Stimulated activated naive CD8-positive, alpha-beta T cell treated with anti-CD3 and anti-CD28 coated beads, Interleukin-15, Interleukin-2, amounts not matched to agents 100 ng/mL and 50 ng/mL, for 24 hours (primary cell): Measurements from ENCODE around the gene CABLES1.
"Not testable (repeated sequence)": the region's sequence is repeated elsewhere in the genome, so short reads cannot be mapped to it uniquely, and the experiment has no call there.

Source experiments
- H3K27ac Mint-ChIP-seq: one replicate; pipeline ENCODE4 v1.8.0; 2021; ENCODE audit warnings: mild to moderate bottlenecking, mixed read lengths
- H3K27me3 Mint-ChIP-seq: one replicate; pipeline ENCODE4 v1.8.0; 2021; ENCODE audit warnings: mixed read lengths
- H3K36me3 Mint-ChIP-seq: one replicate; pipeline ENCODE4 v1.8.0; 2021; ENCODE audit warnings: low read depth, mixed read lengths
- H3K4me1 Mint-ChIP-seq: one replicate; pipeline ENCODE4 v1.8.0; 2021; ENCODE audit warnings: low read depth, mixed read lengths
- H3K4me3 Mint-ChIP-seq: one replicate; pipeline ENCODE4 v1.8.0; 2021; ENCODE audit warnings: mild to moderate bottlenecking, mixed read lengths
- H3K9me3 Mint-ChIP-seq: one replicate; pipeline ENCODE4 v1.8.0; 2021; ENCODE audit warnings: mixed read lengths

CABLES1 gene

GRCh38 chr18:23237524-23238151 is 102.4 kb downstream of the CABLES1 start:
- Mint-ChIP-seq H3K36me3 (peaks cover 12% of the 10 kb centered on the region), H3K4me3 (peak overlapping the region; percentile 69), H3K4me1 (peaks cover 36% of the 10 kb centered on the region), H3K9me3 (no peaks in the 10 kb centered on the region), H3K27ac (peak overlapping the region; percentile 65), H3K27me3 (no peaks in the 10 kb centered on the region)

- H3K36me3 Mint-ChIP-seq: peaks cover 8% of the 10 kb centered on the region
- H3K4me1 Mint-ChIP-seq: peaks cover 30% of the 10 kb centered on the region
- H3K9me3 Mint-ChIP-seq: no peaks in the 10 kb centered on the region
- H3K27me3 Mint-ChIP-seq: no peaks in the 10 kb centered on the region
- H3K4me3 Mint-ChIP-seq: peak overlapping the region; percentile 69
- H3K27ac Mint-ChIP-seq: peak overlapping the region; percentile 65
Observed at GRCh38 chr18:23238152-23238531, 102.9 kb downstream of the CABLES1 start.

- H3K36me3 Mint-ChIP-seq: peaks cover 8% of the 10 kb centered on the region
- no peaks in the 10 kb centered on the region for H3K9me3 Mint-ChIP-seq
- H3K4me3 Mint-ChIP-seq: peak overlapping the region; percentile 69
- peak overlapping the region; percentile 65 for H3K27ac Mint-ChIP-seq
- H3K4me1 Mint-ChIP-seq: peaks cover 26% of the 10 kb centered on the region
- H3K27me3 Mint-ChIP-seq: no peaks in the 10 kb centered on the region
Observed at GRCh38 chr18:23238651-23239349, 103.5 kb downstream of the CABLES1 start.

GRCh38 chr18:23239350-23239692 is 104.0 kb downstream of the CABLES1 start:
- Mint-ChIP-seq H3K27ac (no peak overlapping the region), H3K4me1 (peaks cover 26% of the 10 kb centered on the region), H3K9me3 (no peaks in the 10 kb centered on the region), H3K27me3 (no peaks in the 10 kb centered on the region), H3K36me3 (peaks cover 8% of the 10 kb centered on the region), H3K4me3 (no peak overlapping the region)

GRCh38 chr18:23239885-23240608 is 104.8 kb downstream of the CABLES1 start:
- Mint-ChIP-seq H3K9me3 (no peaks in the 10 kb centered on the region), H3K4me1 (peaks cover 26% of the 10 kb centered on the region), H3K36me3 (peaks cover 8% of the 10 kb centered on the region), H3K27me3 (no peaks in the 10 kb centered on the region), H3K4me3 (no peak overlapping the region), H3K27ac (no peak overlapping the region)

GRCh38 chr18:23240609-23240930 is 105.3 kb downstream of the CABLES1 start:
- peaks cover 8% of the 10 kb centered on the region for H3K36me3 Mint-ChIP-seq
- no peaks in the 10 kb centered on the region for H3K9me3 Mint-ChIP-seq

GRCh38 chr18:23241833-23242496 is 106.7 kb downstream of the CABLES1 start:
- H3K4me3 Mint-ChIP-seq, H3K9me3 Mint-ChIP-seq, H3K36me3 Mint-ChIP-seq, H3K27ac Mint-ChIP-seq, H3K27me3 Mint-ChIP-seq: not testable (repeated sequence)
- peaks cover 23% of the 10 kb centered on the region for H3K4me1 Mint-ChIP-seq

More at GRCh38 chr18:23240609-23240930, 105.3 kb downstream of the CABLES1 start:
- Mint-ChIP-seq H3K4me1 (peaks cover 26% of the 10 kb centered on the region), H3K4me3 (no peak overlapping the region), H3K27me3 (no peaks in the 10 kb centered on the region), H3K27ac (no peak overlapping the region)

GRCh38 chr18:23243178-23243577 is 107.9 kb downstream of the CABLES1 start:
- no peaks in the 10 kb centered on the region for H3K27me3 Mint-ChIP-seq
- H3K27ac Mint-ChIP-seq: no peak overlapping the region
- H3K4me3 Mint-ChIP-seq: no peak overlapping the region
- H3K9me3 Mint-ChIP-seq: no peaks in the 10 kb centered on the region
- H3K4me1 Mint-ChIP-seq: peaks cover 11% of the 10 kb centered on the region
- peaks cover 7% of the 10 kb centered on the region for H3K36me3 Mint-ChIP-seq

GRCh38 chr18:23243816-23244215 is 108.5 kb downstream of the CABLES1 start:
- peaks cover 4% of the 10 kb centered on the region for H3K4me1 Mint-ChIP-seq
- H3K27me3 Mint-ChIP-seq: no peaks in the 10 kb centered on the region
- H3K9me3 Mint-ChIP-seq: no peaks in the 10 kb centered on the region
- H3K4me3 Mint-ChIP-seq: no peak overlapping the region
- H3K36me3 Mint-ChIP-seq: peaks cover 4% of the 10 kb centered on the region
- peak overlapping the region; percentile 55 for H3K27ac Mint-ChIP-seq

- no peaks in the 10 kb centered on the region for H3K4me1 Mint-ChIP-seq
- no peak overlapping the region for H3K27ac Mint-ChIP-seq
- no peaks in the 10 kb centered on the region for H3K9me3 Mint-ChIP-seq
- no peaks in the 10 kb centered on the region for H3K27me3 Mint-ChIP-seq
- H3K4me3 Mint-ChIP-seq: no peak overlapping the region
- peaks cover 3% of the 10 kb centered on the region for H3K36me3 Mint-ChIP-seq
Observed at GRCh38 chr18:23244401-23244800, 109.1 kb downstream of the CABLES1 start.

GRCh38 chr18:23245461-23245860 is 110.2 kb downstream of the CABLES1 start:
- Mint-ChIP-seq H3K27ac (no peak overlapping the region), H3K9me3 (no peaks in the 10 kb centered on the region), H3K27me3 (no peaks in the 10 kb centered on the region), H3K4me3 (no peak overlapping the region), H3K36me3 (no peaks in the 10 kb centered on the region), H3K4me1 (no peaks in the 10 kb centered on the region)

- no peaks in the 10 kb centered on the region for H3K4me1 Mint-ChIP-seq
- no peaks in the 10 kb centered on the region for H3K27me3 Mint-ChIP-seq
- H3K9me3 Mint-ChIP-seq: no peaks in the 10 kb centered on the region
- H3K4me3 Mint-ChIP-seq: no peak overlapping the region
- H3K27ac Mint-ChIP-seq: no peak overlapping the region
- no peaks in the 10 kb centered on the region for H3K36me3 Mint-ChIP-seq
Observed at GRCh38 chr18:23247331-23247730, 112.0 kb downstream of the CABLES1 start.

GRCh38 chr18:23247896-23248295 is 112.6 kb downstream of the CABLES1 start:
- no peak overlapping the region for H3K27ac Mint-ChIP-seq
- no peaks in the 10 kb centered on the region for H3K9me3 Mint-ChIP-seq
- no peaks in the 10 kb centered on the region for H3K36me3 Mint-ChIP-seq
- no peaks in the 10 kb centered on the region for H3K27me3 Mint-ChIP-seq
- H3K4me3 Mint-ChIP-seq: no peak overlapping the region
- H3K4me1 Mint-ChIP-seq: no peaks in the 10 kb centered on the region

GRCh38 chr18:23248826-23249225 is 113.5 kb downstream of the CABLES1 start:
- H3K4me3 Mint-ChIP-seq: no peak overlapping the region
- no peaks in the 10 kb centered on the region for H3K9me3 Mint-ChIP-seq
- H3K27ac Mint-ChIP-seq: no peak overlapping the region
- H3K4me1 Mint-ChIP-seq: no peaks in the 10 kb centered on the region
- H3K36me3 Mint-ChIP-seq: no peaks in the 10 kb centered on the region
- no peaks in the 10 kb centered on the region for H3K27me3 Mint-ChIP-seq

- Mint-ChIP-seq H3K4me3 (no peak overlapping the region), H3K4me1 (no peaks in the 10 kb centered on the region), H3K27ac (no peak overlapping the region), H3K36me3 (no peaks in the 10 kb centered on the region), H3K27me3 (no peaks in the 10 kb centered on the region), H3K9me3 (no peaks in the 10 kb centered on the region)
Observed at GRCh38 chr18:23249348-23249747, 114.1 kb downstream of the CABLES1 start.
